HUES6 (cell line): ENCODE data around the gene SHPK.

ENCODE experiments used
- H3K27ac ChIP-seq: 2 replicates; pipeline ENCODE4 v1.7.0; 2013; ENCODE audit warnings: low read depth, mild to moderate bottlenecking, low read length, inconsistent platforms
- H3K27me3 ChIP-seq: 2 replicates; pipeline ENCODE4 v1.6.1; 2013; ENCODE audit warnings: low read length; ENCODE audit not compliant: control insufficient read depth, insufficient read depth
- H3K36me3 ChIP-seq: 2 replicates; pipeline ENCODE4 v1.6.1; 2013; ENCODE audit warnings: low read length; ENCODE audit not compliant: control insufficient read depth, insufficient read depth
- H3K4me1 ChIP-seq: 2 replicates; pipeline ENCODE4 v1.6.1; 2013; ENCODE audit warnings: low read length; ENCODE audit not compliant: control insufficient read depth, insufficient read depth
- H3K4me3 ChIP-seq: 2 replicates; pipeline ENCODE4 v1.5.1; 2013; ENCODE audit warnings: low read depth, low read length
- H3K9ac ChIP-seq: one replicate; pipeline ENCODE4 v1.6.1; 2013; ENCODE audit warnings: mild to moderate bottlenecking, low read length
- H3K9me3 ChIP-seq: 2 replicates; pipeline ENCODE4 v1.6.1; 2013; ENCODE audit warnings: low read depth, low read length; ENCODE audit not compliant: control insufficient read depth, insufficient read depth

SHPK gene

GRCh38 chr17:3672571-3672970 lies 36.5 kb upstream of the SHPK start:
- Histone ChIP-seq H3K36me3 (no peaks in the 10 kb centered on the region), H3K4me3 (no peak overlapping the region), H3K9ac (no peak overlapping the region), H3K4me1 (0 out of 2 replicates have a peak, but pooled peaks cover 2% of the 10 kb centered on the region), H3K27ac (no peak overlapping the region), H3K27me3 (no peaks in the 10 kb centered on the region), H3K9me3 (no peaks in the 10 kb centered on the region)

DNA sequence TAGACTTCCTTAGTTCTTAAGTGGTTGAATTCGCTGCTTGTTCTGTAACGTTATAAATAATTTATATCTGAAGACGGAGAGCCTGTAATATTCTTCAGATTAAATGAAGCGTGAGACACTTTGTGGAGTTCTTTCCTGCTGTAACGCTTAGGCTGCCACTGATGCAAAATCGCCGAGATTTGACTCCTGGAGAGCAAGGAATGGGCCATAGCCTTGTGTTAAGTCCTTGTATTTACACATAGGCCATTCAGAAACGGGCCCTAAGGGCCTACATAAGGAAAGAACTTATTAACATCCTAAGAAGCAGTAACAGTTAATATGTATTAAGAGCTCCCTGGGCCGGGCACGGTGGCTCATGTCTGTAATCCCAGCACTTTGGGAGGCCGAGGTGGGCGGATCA lies 33.5 kb upstream of the SHPK start:
- H3K36me3 ChIP-seq: peaks cover 6% of the 10 kb centered on the region; the same call in 1 of the 2 replicates
- no peaks in the 10 kb centered on the region for H3K27me3 ChIP-seq
- peak overlapping the region; percentile 95; the same call in 1 of the 2 replicates for H3K27ac ChIP-seq
- H3K4me1 ChIP-seq: peaks cover 6% of the 10 kb centered on the region
- peak overlapping the region; percentile 97 for H3K9ac ChIP-seq
- peak overlapping the region; percentile 97 for H3K4me3 ChIP-seq
- no peaks in the 10 kb centered on the region for H3K9me3 ChIP-seq

DNA sequence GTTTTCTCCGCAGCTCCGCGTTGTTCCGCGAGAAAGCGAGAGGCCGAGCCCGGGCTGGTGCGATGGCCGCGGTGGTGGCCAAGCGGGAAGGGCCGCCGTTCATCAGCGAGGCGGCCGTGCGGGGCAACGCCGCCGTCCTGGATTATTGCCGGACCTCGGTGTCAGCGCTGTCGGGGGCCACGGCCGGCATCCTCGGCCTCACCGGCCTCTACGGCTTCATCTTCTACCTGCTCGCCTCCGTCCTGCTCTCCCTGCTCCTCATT lies 33.0 kb upstream of the SHPK start:
- Histone ChIP-seq H3K36me3 (peaks cover 11% of the 10 kb centered on the region), H3K4me1 (peaks cover 6% of the 10 kb centered on the region), H3K27ac (peak overlapping the region; percentile 95), H3K9me3 (no peaks in the 10 kb centered on the region), H3K4me3 (peak overlapping the region; percentile 97), H3K27me3 (no peaks in the 10 kb centered on the region), H3K9ac (peak overlapping the region; percentile 97)

DNA sequence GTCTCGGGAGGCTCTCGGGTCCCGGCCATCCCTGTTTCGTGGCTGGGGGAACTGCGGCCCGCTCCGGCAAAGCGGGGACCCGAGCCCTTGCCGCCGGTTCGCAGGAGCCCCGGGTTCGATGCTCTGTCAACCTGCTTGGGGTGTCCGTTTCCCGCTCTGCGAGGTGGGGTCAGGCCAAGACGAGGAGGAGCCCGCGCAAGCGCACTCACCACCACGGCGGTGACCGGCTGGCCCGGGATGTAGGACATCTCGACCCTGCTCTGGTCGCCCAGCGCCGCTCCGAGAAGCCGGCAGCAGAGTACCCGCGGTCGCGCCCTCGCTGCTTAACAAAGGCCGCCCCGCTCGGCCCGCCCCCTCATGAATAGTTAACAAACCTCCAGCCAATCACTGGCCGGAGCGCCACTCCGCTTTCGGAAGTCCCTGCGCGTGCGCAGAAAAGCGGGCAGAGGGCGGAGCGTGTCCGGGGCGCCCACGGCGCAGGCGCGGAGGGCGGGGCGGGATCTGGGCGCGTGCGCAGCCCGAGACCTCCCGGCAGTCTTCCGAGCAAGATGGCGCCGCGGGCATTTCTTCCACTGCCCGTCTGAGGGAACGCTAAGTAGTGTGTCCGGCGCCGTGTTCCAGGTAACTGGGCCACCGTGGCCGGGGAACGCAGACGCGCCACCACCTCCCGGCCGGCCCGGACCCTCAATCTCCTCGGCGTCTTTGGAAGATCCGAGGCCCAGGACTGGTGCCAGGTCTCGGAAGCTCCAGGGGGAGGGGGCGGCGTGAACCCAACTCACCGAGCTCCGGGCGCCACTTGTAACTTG lies 32.4 kb upstream of the SHPK start, which contains the start of the genes EMC6 and TAX1BP3:
Gene EMC6 (plus strand): TSS at position 534 of the 806 bp plus-strand sequence. CDS start 335 bp downstream, outside the sequence.
Gene TAX1BP3 (minus strand): TSS at position 300 of the 806 bp plus-strand sequence. CDS start 52 bp downstream, at position 248.
- peaks cover 6% of the 10 kb centered on the region for H3K4me1 ChIP-seq
- H3K9ac ChIP-seq: peak within 1 kb of the TSS; percentile 99
- H3K9me3 ChIP-seq: no peaks in the 10 kb centered on the region
- H3K27ac ChIP-seq: peak within 1 kb of the TSS; percentile 97
- no peaks in the 10 kb centered on the region for H3K27me3 ChIP-seq
- H3K36me3 ChIP-seq: peaks cover 16% of the 10 kb centered on the region
- H3K4me3 ChIP-seq: peak within 1 kb of the TSS; percentile 97

GRCh38 chr17:3667366-3668278 lies 31.6 kb upstream of the SHPK start:
- peaks cover 24% of the 10 kb centered on the region for H3K36me3 ChIP-seq

GRCh38 chr17:3666516-3666915 lies 30.5 kb upstream of the SHPK start:
- Histone ChIP-seq H3K27me3 (no peaks in the 10 kb centered on the region), H3K4me1 (peaks cover 6% of the 10 kb centered on the region), H3K27ac (no peak overlapping the region), H3K4me3 (0 out of 2 replicates have a peak overlapping the region, but pooled peaks have one; percentile 6), H3K36me3 (peaks cover 28% of the 10 kb centered on the region), H3K9me3 (no peaks in the 10 kb centered on the region), H3K9ac (peak overlapping the region; percentile 24)

More at GRCh38 chr17:3667366-3668278, 31.6 kb upstream of the SHPK start:
- no peaks in the 10 kb centered on the region for H3K9me3 ChIP-seq
- no peaks in the 10 kb centered on the region for H3K27me3 ChIP-seq
- peaks cover 6% of the 10 kb centered on the region for H3K4me1 ChIP-seq
- peak overlapping the region; percentile 97 for H3K27ac ChIP-seq
- H3K4me3 ChIP-seq: peak overlapping the region; percentile 97
- peak overlapping the region; percentile 99 for H3K9ac ChIP-seq

- Histone ChIP-seq H3K4me3 (no peak overlapping the region), H3K27me3 (no peaks in the 10 kb centered on the region), H3K36me3 (peaks cover 34% of the 10 kb centered on the region), H3K9ac (no peak overlapping the region), H3K9me3 (no peaks in the 10 kb centered on the region), H3K27ac (no peak overlapping the region), H3K4me1 (peaks cover 6% of the 10 kb centered on the region)
These were observed 29.8 kb upstream of the SHPK start for GRCh38 chr17:3665834-3666233.

DNA sequence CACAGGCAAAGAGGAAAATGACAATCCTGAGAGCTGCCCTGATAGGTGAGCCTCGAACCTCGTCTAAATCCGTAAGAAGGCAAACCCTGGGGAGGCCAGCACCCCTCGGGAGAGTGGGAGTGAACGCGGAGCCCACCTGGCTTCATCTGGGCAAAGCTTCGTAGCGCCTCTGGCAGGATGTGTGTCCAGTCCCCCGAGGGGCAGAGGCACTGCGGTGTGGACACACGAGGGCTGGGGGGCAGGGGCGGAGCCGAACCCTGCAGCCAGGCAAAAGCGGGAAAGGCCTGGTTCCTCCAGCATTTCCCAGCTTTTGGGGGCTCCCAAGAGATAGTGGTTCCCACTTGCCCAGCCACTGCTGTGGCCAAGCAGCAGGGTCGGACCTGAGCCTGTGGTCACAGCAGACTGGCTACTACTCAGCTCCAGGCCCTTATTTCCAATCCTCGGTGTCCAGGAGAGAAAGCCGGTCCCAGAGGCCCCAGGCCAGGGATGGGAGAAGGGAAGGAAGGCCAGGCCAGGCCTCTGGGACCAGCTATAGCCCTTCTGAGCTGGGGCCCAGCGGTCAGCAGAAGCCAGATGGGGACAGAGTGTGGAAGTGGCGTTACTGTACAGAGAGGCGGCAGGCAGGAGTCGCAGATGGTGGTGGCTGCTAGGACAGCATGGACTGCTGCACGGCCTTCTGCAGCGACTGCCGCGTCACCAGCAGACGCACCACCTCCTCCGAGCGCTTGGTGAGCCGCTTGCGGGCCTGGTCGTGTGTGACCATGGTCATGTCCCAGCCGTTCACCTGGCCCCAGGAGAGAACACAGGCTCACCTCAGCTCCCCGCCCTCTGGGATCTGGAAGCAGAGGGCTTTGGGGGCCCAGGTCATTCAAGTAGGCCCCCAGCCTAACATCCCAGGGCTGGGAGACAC lies 27.3 kb upstream of the SHPK start:
- Histone ChIP-seq H3K9me3 (no peaks in the 10 kb centered on the region), H3K4me3 (no peak overlapping the region), H3K27ac (no peak overlapping the region), H3K9ac (no peak overlapping the region), H3K4me1 (peaks cover 13% of the 10 kb centered on the region), H3K36me3 (peaks cover 43% of the 10 kb centered on the region), H3K27me3 (no peaks in the 10 kb centered on the region)

GRCh38 chr17:3660311-3660891 lies 24.4 kb upstream of the SHPK start:
- no peaks in the 10 kb centered on the region for H3K27me3 ChIP-seq
- H3K36me3 ChIP-seq: peaks cover 58% of the 10 kb centered on the region
- H3K9ac ChIP-seq: no peak overlapping the region
- no peaks in the 10 kb centered on the region for H3K9me3 ChIP-seq
- H3K4me1 ChIP-seq: peaks cover 7% of the 10 kb centered on the region
- no peak overlapping the region for H3K4me3 ChIP-seq
- no peak overlapping the region for H3K27ac ChIP-seq

- no peaks in the 10 kb centered on the region for H3K27me3 ChIP-seq
- no peaks in the 10 kb centered on the region for H3K9me3 ChIP-seq
- H3K36me3 ChIP-seq: peaks cover 56% of the 10 kb centered on the region
- peaks cover 7% of the 10 kb centered on the region for H3K4me1 ChIP-seq
- peak overlapping the region; percentile 38 for H3K9ac ChIP-seq
- no peak overlapping the region; the same call in 1 of the 2 replicates for H3K27ac ChIP-seq
- no peak overlapping the region for H3K4me3 ChIP-seq
These were observed 23.6 kb upstream of the SHPK start for GRCh38 chr17:3659541-3660111.
